Measurements from ENCODE around the gene PLPP2.

GRCh38 chr19:310141-310651 is 19.0 kb upstream of the PLPP2 start:
- TF ChIP-seq, protein P1, sequence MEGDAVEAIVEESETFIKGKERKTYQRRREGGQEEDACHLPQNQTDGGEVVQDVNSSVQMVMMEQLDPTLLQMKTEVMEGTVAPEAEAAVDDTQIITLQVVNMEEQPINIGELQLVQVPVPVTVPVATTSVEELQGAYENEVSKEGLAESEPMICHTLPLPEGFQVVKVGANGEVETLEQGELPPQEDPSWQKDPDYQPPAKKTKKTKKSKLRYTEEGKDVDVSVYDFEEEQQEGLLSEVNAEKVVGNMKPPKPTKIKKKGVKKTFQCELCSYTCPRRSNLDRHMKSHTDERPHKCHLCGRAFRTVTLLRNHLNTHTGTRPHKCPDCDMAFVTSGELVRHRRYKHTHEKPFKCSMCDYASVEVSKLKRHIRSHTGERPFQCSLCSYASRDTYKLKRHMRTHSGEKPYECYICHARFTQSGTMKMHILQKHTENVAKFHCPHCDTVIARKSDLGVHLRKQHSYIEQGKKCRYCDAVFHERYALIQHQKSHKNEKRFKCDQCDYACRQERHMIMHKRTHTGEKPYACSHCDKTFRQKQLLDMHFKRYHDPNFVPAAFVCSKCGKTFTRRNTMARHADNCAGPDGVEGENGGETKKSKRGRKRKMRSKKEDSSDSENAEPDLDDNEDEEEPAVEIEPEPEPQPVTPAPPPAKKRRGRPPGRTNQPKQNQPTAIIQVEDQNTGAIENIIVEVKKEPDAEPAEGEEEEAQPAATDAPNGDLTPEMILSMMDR (conservative IDR thresholded peaks at IDR 0.05), result no peak
- no peak for TF ChIP-seq EZH2 (IDR thresholded peaks at IDR 0.05; ENCODE audit: low read depth)

Measured in PC-9 (cell line).